Stimulated activated memory B cell treated with anti-CD40 and anti-IgM and Interleukin-4, amounts not matched to agents 10 μg/mL and 1 μg/mL and 100 μg/mL, for 72 hours (primary cell): ENCODE results near the gene SPG7.
A peak's percentile ranks its signal among the peaks of the same experiment; 100 is the strongest.
"Not testable (repeated sequence)": the region's sequence is repeated elsewhere in the genome, so short reads cannot be mapped to it uniquely, and the experiment has no call there.

ENCODE experiments used
- ATAC-seq: fragments of 150-1000 bp; cut with Tn5 transposase; 2 replicates; pipeline ENCODE4 v1.10.0; 2021
- H3K27ac Mint-ChIP-seq: one replicate; pipeline ENCODE4 v1.8.0; 2022; ENCODE audit warnings: mild to moderate bottlenecking, mixed read lengths
- H3K27me3 Mint-ChIP-seq: one replicate; pipeline ENCODE4 v1.8.0; 2022; ENCODE audit warnings: mixed read lengths
- H3K36me3 Mint-ChIP-seq: one replicate; pipeline ENCODE4 v1.8.0; 2022; ENCODE audit warnings: mixed read lengths
- H3K4me1 Mint-ChIP-seq: one replicate; pipeline ENCODE4 v1.8.0; 2022; ENCODE audit warnings: mixed read lengths
- H3K4me3 Mint-ChIP-seq: one replicate; pipeline ENCODE4 v1.8.0; 2022; ENCODE audit warnings: mild to moderate bottlenecking, moderate library complexity, mixed read lengths
- H3K9me3 Mint-ChIP-seq: one replicate; pipeline ENCODE4 v1.8.0; 2022; ENCODE audit warnings: mixed read lengths

The SPG7 gene

DNA sequence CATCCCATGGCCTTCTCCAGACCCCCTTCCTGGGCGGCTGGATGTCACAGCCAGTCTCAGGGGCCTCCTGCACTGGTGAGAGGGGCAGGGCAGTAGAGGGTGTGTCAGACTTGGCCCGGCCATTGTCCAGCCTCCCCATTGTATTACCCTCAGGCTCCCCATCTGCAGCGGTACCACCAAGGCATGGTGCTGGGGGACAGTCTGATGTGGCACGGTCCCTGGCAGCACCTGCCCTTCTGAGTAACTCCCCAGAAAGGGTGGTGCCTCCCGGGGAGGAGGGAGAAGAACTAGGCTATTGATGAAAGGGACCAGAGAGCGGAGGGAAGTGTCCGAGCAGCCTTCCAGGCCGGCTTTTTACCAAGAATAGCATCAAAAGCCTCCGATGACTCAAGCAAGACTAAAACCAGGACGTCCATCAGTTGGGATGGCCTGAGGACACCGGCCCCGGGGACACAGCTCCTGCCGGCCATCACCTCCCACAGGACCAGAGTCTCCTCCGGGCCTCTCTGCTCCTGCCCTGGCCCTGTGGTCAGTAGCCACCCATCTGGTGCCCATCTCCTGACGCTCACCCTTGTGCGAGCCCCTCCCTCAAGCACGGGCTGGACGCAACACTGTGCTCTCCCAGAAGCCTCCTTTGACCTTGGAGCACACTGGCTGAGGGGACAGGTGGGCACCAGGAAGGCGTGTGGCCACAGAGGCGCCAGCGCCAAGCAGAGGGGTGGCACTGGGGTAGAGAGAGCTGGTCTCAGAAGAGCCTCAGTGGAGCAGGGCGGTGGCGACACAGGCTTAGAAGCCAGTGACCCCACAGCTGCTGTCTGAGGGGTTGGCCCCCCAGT, 61.5 kb downstream of the SPG7 start:
- Mint-ChIP-seq H3K27ac (no peak overlapping the region), H3K9me3 (no peaks in the 10 kb centered on the region), H3K27me3 (peaks cover 57% of the 10 kb centered on the region), H3K4me3 (no peak overlapping the region), H3K4me1 (peaks cover 42% of the 10 kb centered on the region), H3K36me3 (peaks cover 8% of the 10 kb centered on the region)
- ATAC-seq: no peak

DNA sequence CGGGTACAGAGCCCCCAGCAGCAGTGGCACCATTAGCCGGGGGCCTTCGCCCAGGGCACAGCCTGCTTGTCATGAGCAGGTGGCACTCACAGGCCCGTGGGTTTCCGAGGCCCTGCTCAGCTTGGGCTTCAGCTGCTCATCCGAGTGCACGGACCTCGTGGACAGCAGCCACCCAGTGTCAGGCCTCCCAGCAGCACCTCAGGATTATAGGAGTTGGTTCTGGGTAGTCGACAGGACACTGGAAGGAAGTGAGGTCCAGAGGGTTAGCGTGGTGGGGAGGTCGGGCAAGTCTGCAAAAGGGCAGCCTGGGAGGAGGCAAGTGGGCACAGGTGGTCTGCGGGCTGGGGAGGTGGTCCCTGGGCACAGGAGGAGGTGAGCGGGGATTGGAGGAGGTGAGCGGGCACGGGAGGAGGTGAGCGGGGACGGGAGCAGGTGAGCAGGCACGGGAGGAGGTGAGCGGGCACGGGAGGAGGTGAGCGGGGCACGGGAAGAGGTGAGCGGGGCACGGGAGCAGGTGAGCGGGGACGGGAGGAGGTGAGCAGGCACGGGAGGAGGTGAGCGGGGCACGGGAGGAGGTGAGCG, 62.2 kb downstream of the SPG7 start:
- H3K4me1 Mint-ChIP-seq: peaks cover 35% of the 10 kb centered on the region
- no peak for ATAC-seq

DNA sequence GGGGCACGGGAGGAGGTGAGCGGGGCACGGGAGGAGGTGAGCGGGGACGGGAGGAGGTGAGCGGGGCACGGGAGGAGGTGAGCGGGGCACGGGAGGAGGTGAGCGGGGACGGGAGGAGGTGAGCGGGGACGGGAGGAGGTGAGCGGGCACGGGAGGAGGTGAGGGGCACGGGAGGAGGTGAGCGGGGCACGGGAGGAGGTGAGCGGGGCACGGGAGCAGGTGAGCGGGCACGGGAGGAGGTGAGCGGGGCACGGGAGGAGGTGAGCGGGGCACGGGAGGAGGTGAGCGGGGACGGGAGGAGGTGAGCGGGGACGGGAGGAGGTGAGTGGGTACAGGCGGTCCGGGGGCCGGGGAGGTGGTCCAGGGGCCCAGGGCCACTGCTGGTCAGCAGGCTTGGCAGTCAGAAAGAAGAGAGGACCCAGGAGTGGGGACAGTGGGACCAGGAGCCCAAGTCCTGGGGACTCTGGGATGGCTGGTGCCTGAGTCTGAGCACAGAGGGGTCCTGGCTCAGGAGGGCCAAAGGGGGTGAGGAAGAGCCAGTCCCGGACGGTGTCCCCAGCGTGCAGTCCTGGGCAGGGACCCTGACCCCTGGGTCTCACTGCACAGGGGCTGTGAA, 62.9 kb downstream of the SPG7 start:
- peaks cover 28% of the 10 kb centered on the region for H3K4me1 Mint-ChIP-seq
- not testable (repeated sequence) for H3K4me3 Mint-ChIP-seq, H3K36me3 Mint-ChIP-seq, ATAC-seq, H3K9me3 Mint-ChIP-seq, H3K27ac Mint-ChIP-seq
- H3K27me3 Mint-ChIP-seq: peaks cover 57% of the 10 kb centered on the region

More for the DNA sequence above, 62.2 kb downstream of the SPG7 start:
- Mint-ChIP-seq H3K36me3 (peaks cover 6% of the 10 kb centered on the region), H3K27me3 (peaks cover 57% of the 10 kb centered on the region), H3K4me3 (no peak overlapping the region), H3K9me3 (no peaks in the 10 kb centered on the region), H3K27ac (no peak overlapping the region)

DNA sequence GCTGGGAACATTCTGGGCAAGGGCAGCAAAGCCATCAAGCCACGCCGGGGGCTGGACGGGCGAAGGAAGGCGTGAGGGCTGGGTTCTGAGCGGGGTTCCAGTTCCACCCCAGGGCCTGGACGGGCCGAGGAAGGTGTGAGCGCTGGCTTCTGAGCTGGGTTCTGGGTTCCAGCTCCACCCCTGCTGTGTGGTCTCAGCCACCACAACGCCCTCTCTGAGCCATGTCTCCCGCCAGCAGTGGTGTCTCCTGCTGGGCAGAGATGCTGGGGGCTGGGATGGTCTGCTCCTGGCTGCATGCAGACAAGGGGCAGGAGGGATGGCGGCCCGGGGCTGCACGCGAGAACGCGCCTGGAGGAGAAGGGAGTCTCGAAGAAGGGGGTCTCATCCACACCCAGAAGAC, 63.4 kb downstream of the SPG7 start:
- peaks cover 57% of the 10 kb centered on the region for H3K27me3 Mint-ChIP-seq
- H3K4me1 Mint-ChIP-seq: peaks cover 23% of the 10 kb centered on the region
- H3K9me3 Mint-ChIP-seq: no peaks in the 10 kb centered on the region
- no peak overlapping the region for H3K4me3 Mint-ChIP-seq
- ATAC-seq: no peak
- no peak overlapping the region for H3K27ac Mint-ChIP-seq
- H3K36me3 Mint-ChIP-seq: peaks cover 6% of the 10 kb centered on the region

DNA sequence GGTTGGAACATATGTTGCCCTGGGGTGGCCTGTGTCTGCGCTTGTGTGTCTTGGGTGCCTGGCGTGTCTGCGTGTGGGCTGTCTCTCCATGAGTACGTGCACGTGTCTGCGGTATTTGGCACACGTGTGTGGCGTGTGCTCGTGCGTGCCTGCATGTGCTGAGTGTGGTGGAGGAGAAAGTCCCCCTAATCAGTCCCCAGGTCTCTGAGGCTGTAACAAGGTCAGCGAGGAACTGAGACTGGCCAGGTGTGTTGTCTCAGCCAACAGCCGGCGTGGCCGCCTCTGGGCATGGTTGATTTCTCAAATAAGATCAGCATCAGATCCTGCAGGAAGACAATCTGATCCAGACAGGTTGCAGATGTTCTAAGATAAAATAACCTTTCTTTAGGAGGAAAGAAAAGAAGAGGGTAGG, 63.9 kb downstream of the SPG7 start:
- ATAC-seq: peak; percentile 34
- H3K4me1 Mint-ChIP-seq: peaks cover 23% of the 10 kb centered on the region
- no peak overlapping the region for H3K27ac Mint-ChIP-seq
- no peaks in the 10 kb centered on the region for H3K9me3 Mint-ChIP-seq
- H3K4me3 Mint-ChIP-seq: no peak overlapping the region
- peaks cover 57% of the 10 kb centered on the region for H3K27me3 Mint-ChIP-seq
- peaks cover 6% of the 10 kb centered on the region for H3K36me3 Mint-ChIP-seq

DNA sequence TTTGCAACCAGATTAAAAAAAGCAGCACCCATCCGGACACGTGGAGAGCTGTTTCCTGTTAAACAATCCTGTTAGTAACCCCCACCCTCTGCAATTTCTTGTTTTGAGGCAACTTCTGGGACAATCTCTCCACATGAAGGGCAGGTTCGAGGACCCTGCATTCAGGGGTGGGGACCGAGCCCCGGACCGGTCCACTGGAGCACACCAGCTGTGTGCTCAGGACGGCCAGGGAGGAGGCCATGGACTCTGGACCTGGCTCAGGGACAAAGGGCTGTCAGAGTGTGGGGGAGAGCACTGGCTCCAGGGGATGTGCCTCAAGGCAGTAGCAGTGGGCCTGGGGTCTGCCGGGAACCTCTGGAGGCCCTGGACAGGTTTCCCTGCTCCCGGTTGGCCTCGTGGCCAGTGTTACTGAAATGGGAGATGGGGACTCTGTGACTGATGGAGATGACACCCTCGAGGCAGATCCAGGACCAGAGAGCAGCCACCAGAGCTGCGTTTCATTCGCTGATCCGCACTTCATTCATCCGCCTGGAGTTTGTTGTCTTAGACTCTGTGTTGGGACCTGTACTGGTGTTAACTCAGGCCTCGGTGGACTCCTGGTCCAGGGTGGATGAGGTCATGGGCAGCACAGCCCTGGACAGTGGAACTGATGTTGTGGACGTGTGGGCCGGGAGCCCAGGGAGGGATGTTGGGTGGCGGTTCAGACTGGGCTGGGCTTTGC, 64.4 kb downstream of the SPG7 start:
- Mint-ChIP-seq H3K27me3 (peaks cover 57% of the 10 kb centered on the region), H3K36me3 (peaks cover 3% of the 10 kb centered on the region), H3K27ac (no peak overlapping the region), H3K4me3 (no peak overlapping the region), H3K9me3 (no peaks in the 10 kb centered on the region), H3K4me1 (peaks cover 23% of the 10 kb centered on the region)
- no peak for ATAC-seq

DNA sequence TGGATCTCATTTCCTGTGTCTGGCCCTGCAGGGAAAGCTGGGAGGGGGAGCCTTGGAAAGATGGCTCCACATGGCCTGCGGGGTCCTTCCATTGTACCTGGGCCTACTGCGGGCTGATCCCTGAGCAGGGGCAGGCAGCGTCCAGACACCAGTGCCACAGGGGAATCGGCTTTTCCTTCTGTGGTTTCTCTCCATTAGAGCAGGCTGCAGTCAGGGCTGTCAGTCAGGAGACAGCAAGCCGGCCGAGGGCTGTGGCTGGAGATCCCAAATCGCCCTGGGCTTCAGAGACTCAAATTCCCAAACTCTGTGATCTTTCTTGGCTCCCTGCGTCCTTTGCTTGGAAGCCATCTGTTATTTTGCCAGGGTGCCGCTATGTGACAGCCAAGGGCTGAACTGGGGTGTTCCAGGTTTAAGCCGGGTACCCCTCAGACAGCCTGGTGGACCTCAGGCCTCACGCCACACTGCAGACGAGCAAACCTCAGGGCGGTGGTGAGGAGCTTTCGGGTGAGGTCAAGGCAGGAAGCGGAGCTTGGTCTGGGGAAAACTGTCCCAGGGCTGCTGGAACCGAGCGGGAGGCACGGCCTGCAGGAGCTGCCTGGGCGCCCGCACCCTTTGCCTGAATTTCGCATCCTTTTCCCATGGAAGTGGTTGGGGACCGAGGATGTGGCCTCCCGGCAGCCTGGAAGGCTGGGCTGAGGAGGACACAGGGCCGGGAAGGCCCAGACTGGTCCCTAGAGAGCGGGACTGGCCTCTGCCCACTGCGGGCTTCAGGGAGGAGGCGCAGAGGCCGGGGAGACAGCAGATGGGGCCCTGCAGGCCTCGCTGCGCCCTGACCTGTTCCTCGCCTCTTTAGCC, 65.8 kb downstream of the SPG7 start:
- no peak for ATAC-seq
- Mint-ChIP-seq H3K9me3 (no peaks in the 10 kb centered on the region), H3K27me3 (peaks cover 54% of the 10 kb centered on the region), H3K4me3 (peak overlapping the region; percentile 41), H3K27ac (no peak overlapping the region), H3K4me1 (peaks cover 23% of the 10 kb centered on the region), H3K36me3 (no peaks in the 10 kb centered on the region)

DNA sequence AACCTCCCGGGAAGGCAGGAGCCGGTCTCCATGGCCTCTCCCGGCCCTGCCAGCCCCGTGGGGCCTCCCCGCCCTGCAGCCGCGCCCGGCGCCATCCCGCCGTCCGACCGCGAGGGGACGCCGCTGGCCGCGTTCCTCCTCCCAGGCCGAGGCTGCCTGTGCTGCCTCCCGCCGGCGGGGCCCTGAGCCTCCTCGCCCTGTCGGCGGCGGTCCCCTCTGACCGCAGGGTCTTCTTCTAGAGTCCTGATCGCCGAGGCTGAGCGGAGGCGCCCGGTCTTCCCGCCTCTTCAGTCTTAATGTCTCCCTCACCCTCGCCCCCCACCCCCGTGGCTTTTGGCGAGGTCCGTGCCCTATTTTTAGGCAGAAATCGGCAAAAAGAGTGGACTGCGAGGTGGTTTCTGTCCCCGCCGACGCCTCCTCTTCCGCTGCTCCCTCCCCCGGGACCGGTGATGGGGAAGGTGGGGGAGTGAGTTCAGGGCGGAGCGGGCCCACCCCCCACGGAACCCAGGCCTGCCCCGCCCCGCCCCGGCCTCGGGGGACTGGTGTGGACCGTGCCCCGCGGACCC, 66.6 kb downstream of the SPG7 start:
- H3K36me3 Mint-ChIP-seq: no peaks in the 10 kb centered on the region
- H3K27ac Mint-ChIP-seq: no peak overlapping the region
- peaks cover 47% of the 10 kb centered on the region for H3K27me3 Mint-ChIP-seq
- H3K4me1 Mint-ChIP-seq: peaks cover 23% of the 10 kb centered on the region
- peak overlapping the region; percentile 74 for H3K4me3 Mint-ChIP-seq
- no peaks in the 10 kb centered on the region for H3K9me3 Mint-ChIP-seq
- peak; percentile 63 for ATAC-seq

DNA sequence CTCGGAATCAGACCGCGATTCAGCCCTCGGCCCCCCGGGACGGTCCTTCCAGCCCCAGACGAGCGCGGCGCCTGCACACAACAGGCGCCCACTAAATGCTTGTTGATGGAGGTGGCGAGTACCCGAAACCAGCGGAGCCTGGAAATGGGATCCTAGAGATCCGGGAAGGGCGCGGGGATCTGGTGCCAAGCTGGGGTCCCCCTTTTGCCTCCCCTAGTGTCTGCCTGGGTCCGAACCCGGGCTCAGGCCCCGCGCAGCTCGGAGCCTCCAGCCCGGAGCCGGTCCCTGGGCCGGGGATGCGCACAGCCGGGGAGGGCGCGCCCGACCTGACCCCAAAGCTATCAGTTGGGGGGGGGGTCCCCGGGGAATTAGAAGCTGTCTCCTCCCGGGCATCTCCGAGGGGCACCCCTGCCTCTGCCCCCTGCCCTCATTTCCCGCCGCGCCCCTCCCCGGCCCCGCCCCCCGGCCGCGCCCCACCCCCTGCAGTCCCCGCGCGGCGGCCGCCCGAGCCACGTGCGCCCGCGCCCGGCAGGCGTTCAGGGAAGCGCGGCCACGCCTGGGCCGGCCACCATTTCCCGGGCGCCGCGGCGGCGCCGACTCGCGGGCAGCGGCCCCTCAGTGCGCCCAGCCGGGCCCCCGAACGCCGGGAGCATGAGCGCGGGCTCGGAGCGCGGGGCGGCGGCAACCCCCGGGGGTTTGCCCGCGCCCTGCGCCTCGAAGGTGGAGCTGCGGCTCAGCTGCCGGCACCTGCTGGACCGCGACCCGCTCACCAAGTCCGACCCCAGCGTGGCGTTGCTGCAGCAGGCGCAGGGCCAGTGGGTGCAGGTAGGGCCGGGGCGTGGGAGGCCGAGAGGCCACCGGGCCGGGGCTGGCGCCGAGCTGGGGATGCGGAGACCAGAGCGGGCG, 67.3 kb downstream of the SPG7 start, which contains the start of gene CPNE7:
CPNE7 (plus strand) TSS at position 512 of the 906 bp plus-strand sequence; CDS start at position 652, 140 bp downstream.
- Mint-ChIP-seq H3K36me3 (no peaks in the 10 kb centered on the region), H3K4me1 (peaks cover 19% of the 10 kb centered on the region), H3K27ac (no peak within 1 kb of the TSS), H3K27me3 (peaks cover 40% of the 10 kb centered on the region), H3K9me3 (no peaks in the 10 kb centered on the region), H3K4me3 (peak within 1 kb of the TSS; percentile 74)
- ATAC-seq: peak; percentile 52

DNA sequence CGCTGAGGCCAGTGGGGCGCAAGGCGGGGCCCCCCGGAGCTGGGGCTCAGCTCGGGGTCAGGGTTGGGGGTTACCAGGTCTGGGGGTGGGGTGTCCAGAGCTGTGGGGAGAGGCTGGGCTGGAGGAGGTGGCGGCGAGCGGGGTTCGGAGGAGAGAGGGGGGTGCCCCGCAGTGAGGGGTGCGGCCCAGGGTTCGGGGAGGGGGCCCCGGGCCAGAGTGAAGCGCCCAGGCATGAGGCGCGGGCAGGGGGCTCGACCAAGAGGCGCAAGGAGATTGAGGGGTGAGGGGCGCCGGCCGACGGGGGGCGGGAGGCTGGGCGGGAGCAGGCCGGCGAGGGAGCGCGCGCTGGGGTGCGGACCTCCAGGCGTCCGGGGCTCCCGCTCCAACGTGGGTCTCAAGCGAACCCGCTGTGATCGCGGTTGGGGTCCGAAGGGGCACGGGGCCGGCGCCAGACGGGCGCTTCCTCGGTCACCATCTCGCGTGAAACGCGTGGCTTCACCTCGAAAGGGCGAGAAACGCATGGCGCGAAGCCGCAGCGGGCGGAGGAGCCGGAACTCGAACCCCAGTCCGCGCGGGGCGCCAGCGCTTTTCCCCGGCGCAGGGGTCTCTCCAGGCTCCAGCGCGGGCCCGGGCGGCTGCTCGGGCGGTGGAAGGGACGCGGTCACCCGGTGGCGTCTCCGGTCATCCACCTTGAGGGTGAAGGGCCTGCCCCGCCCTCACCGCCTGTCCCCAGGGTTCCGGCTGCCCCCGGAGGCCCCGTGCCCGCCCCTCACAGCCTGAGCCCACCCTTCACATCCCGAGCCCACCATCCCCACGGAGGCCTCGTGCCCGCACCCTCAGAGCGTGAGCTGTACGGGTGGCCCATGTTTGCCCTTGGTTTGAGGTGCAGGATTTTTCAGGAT, 68.2 kb downstream of the SPG7 start:
- Mint-ChIP-seq H3K36me3 (no peaks in the 10 kb centered on the region), H3K4me3 (no peak overlapping the region), H3K4me1 (peaks cover 18% of the 10 kb centered on the region), H3K9me3 (no peaks in the 10 kb centered on the region), H3K27ac (no peak overlapping the region), H3K27me3 (peaks cover 31% of the 10 kb centered on the region)
- ATAC-seq: peak; percentile 28

DNA sequence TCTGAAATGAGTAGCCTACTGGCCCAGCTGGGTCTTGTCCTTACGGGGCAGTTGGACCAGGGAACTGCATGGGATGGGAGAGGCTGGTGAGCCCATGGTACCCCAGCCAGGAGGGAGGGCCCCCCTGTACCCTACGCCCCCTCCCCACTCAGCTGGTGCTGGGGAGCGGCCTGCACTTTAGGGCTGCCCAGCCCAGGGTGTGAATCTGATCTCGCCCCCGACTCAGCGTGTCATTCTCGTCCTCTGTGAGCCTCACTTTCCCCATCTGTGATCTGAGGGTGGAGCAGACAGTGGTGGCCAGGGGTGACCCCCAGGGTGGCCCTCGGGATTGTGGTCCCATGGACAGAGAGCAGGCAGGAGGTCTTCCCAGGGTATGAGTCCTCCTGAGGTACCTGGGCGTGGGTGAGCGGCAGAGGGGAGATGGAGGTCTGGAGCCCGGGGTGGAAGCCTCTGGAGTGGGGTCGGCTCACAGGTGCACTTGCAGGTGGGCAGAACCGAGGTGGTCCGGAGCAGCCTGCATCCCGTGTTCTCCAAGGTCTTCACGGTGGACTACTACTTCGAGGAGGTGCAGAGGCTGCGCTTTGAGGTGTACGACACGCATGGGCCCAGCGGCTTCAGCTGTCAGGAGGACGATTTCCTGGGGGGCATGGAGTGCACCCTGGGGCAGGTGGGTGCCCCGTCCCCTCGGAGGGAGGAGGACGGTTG, 69.0 kb downstream of the SPG7 start:
- no peak for ATAC-seq
- H3K27me3 Mint-ChIP-seq: peaks cover 23% of the 10 kb centered on the region
- H3K36me3 Mint-ChIP-seq: no peaks in the 10 kb centered on the region
- H3K9me3 Mint-ChIP-seq: no peaks in the 10 kb centered on the region
- H3K4me1 Mint-ChIP-seq: peaks cover 10% of the 10 kb centered on the region
- no peak overlapping the region for H3K4me3 Mint-ChIP-seq
- no peak overlapping the region for H3K27ac Mint-ChIP-seq

DNA sequence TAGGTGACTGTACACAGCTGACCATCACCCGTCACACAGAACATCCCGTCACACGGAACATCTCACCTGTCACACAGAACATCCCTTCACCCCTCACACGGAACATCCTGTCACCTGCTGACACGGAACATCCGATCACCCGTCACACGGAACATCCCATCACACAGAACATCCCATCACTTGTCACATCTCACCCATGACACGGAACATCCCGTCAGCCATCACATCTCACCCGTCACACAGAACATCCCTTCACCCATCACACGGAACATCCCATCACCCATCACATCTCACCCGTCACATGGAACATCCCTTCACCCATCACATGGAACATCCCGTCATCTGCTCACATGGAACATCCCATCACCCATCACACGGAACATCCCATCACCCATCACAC, 71.1 kb downstream of the SPG7 start:
- H3K36me3 Mint-ChIP-seq: no peaks in the 10 kb centered on the region
- H3K27me3 Mint-ChIP-seq: peaks cover 2% of the 10 kb centered on the region
- H3K4me3 Mint-ChIP-seq: no peak overlapping the region
- no peaks in the 10 kb centered on the region for H3K9me3 Mint-ChIP-seq
- no peak overlapping the region for H3K27ac Mint-ChIP-seq
- no peaks in the 10 kb centered on the region for H3K4me1 Mint-ChIP-seq
- no peak for ATAC-seq
